Vagina (tissue), 2 donors: ENCODE measurements around the gene HES1.

Source experiments
- CTCF ChIP-seq, 3 experiments: fragments of 450-650 bp in 2 of 3; fragments of 200-600 bp in 1 of 3; sonication (generic) in 1 of 3; IDR thresholded peaks; one replicate each; pipeline ENCODE4 v1.5.1; 2017 to 2019; ENCODE audit warnings: antibody characterized with exemption in 3 of 3, mild to moderate bottlenecking in 2 of 3, moderate library complexity in 2 of 3
- POLR2A ChIP-seq, 2 donors: fragments of 450-650 bp; IDR thresholded peaks; one replicate each; pipeline ENCODE4 v1.6.1; 2017; ENCODE audit warnings: antibody characterized with exemption in 2 of 2, mild to moderate bottlenecking in 2 of 2, moderate library complexity in 2 of 2
- POLR2AphosphoS5 ChIP-seq, 2 donors: sonication (generic); formaldehyde crosslinking; IDR thresholded peaks; one replicate each; pipeline ENCODE4 v1.9.0; 2017; ENCODE audit warnings: antibody characterized with exemption in 2 of 2, mild to moderate bottlenecking in 2 of 2, low read depth in 1 of 2; ENCODE audit not compliant: insufficient read depth in 1 of 2

- no peak for TF ChIP-seq CTCF (IDR thresholded peaks at IDR 0.05)
- TF ChIP-seq POLR2A (IDR thresholded peaks at IDR 0.05) = no peak
- TF ChIP-seq POLR2AphosphoS5 (IDR thresholded peaks at IDR 0.05; ENCODE audit: insufficient read depth in 1 of 2, low read depth in 1 of 2) = no peak
Measured at GRCh38 chr3:194087280-194087679, 48.7 kb upstream of the HES1 start.
